ENCODE data around the gene EZR.

- TF ChIP-seq CTCF (IDR thresholded peaks at IDR 0.05; ENCODE audit: borderline replicate concordance, extremely low read depth, low read length, poor library complexity, severe bottlenecking) = no peak
- no peak for TF ChIP-seq EZH2 (IDR thresholded peaks at IDR 0.05; ENCODE audit: borderline replicate concordance, low read depth, low read length, severe bottlenecking)
These were observed 41.7 kb downstream of the EZR start for GRCh38 chr6:158777510-158777909.
